H54 (cell line): ENCODE data around the gene BICDL1.
A peak's percentile ranks its signal among the peaks of the same experiment; 100 is the strongest.

Experiments used
- DNase-seq: peaks from one replicate; pipeline ENCODE4 v3.0.0; 2011; ENCODE audit warnings: low spot score, mixed read lengths; ENCODE audit not compliant: insufficient read length
- FAIRE-seq: peaks from 3 replicates; lab custom pipeline; 2011; peaks lifted over from hg19 to GRCh38; lab: Jason Lieb, UNC
- POLR2A ChIP-seq: IDR thresholded peaks from 2 replicates; pipeline ENCODE4 v1.6.1; 2011; ENCODE audit warnings: low read depth, mild to moderate bottlenecking, low read length

BICDL1 gene

GRCh38 chr12:120054293-120054692 is 65.3 kb downstream of the BICDL1 start:
- DNase-seq (no peak), FAIRE-seq (no peak)
- no peak for TF ChIP-seq POLR2A

GRCh38 chr12:120055231-120056000 is 66.4 kb downstream of the BICDL1 start:
- FAIRE-seq (peak; percentile 72), DNase-seq (no peak)
- TF ChIP-seq POLR2A = no peak

DNA sequence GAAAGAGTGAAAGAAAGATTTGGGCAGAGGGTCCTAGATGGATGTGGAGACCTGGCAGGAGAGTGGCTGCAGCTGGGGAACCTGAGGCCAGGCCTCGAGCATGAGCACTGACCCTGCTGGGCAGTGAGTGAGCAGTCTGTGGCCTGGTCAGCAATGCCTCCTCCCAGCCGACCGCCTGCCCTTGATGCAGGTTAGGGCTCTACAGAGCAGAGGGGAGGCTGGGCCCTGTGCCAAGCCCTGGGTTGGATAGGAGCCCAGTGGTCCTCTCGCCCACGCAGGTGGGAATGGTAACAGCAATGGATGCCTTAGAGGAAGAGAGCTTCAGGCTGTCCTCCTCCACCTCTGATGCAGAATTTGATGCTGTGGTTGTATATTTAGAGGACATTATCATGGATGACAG is 67.7 kb downstream of the BICDL1 start:
- DNase-seq (no peak), FAIRE-seq (no peak)
- no peak for TF ChIP-seq POLR2A

- no peak for TF ChIP-seq POLR2A
- no peak for DNase-seq
- no peak for FAIRE-seq
Observed at GRCh38 chr12:120060196-120060595, 71.2 kb downstream of the BICDL1 start.

DNA sequence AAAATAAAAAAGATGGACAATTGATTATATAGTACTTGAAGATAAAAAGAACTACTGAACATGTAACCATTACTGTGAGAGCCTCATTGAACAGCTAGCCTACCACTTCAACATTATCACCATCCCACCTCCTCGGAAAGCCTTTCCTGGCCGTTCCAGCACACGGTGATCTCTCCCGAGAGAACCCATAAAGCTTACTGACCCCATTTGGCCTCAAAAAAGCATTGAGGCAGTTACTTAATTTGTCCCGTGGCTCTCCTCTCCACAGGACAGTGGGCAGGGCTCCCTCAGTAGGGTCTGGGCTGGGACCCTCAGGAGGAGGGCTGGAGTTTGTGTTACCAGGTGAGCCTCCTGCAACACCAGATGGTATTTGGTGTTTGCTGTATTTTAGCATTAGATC is 71.7 kb downstream of the BICDL1 start:
- no peak for FAIRE-seq
- no peak for DNase-seq
- TF ChIP-seq POLR2A = no peak

DNA sequence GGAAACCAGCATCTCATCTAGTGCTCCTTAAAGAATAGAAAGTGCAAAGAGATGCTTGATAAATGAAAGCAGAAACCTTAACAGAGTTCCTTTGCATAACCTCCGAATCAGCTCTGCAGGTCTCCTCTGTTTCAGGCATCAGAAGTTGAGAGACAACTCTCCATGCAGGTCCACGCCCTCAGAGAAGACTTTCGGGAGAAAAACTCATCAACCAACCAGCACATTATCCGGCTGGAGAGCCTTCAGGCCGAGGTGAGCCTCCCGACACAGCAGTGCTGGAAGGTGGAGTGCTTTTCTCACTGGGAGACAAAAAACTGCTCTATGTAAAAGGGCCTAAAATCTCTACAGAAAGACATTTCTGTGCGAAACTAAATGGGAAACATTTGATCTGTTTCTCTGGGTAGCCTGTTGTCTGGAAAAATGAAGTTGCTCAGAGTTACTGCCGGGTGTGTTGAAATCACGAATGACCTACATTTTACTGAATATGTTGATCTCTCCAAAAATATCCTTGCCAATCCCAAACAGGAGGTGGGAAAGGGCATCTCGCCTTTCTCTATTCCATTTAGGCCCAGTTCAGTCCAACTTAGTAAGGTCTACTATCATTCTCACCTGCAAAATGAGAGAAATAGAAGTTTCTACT is 72.7 kb downstream of the BICDL1 start:
- no peak for FAIRE-seq
- no peak for TF ChIP-seq POLR2A
- DNase-seq = no peak

DNA sequence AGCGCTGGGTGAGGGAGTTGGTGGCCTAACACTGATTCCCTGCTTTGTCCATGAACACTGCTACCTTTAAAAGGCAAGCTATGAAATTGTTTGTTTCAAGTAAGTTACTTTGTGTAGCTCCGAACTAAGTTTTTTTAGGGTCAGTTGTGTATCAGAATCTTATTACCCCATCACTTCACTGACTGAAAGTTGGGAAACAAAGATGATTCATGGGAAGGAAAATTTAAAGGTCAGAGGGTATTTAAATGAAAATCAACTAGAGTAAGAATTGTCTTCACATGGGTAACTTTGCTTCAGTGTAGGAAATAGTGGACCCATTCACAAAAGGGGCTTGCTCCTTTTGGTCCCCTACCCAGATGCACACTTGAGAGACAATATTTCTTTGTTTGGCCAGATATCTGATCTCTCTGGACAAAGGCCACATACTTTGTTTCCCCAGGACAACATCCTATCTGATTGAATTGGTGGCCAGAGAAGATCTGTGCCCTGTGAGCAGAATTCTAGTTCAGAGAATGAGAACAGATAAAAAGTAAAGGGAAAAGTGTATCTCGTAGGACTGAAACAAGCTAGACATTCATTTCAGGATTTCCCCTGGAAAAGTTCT is 74.0 kb downstream of the BICDL1 start:
- FAIRE-seq (no peak), DNase-seq (no peak)
- no peak for TF ChIP-seq POLR2A

- DNase-seq (no peak), FAIRE-seq (no peak)
- TF ChIP-seq POLR2A = no peak
Observed at GRCh38 chr12:120064054-120064940, 75.3 kb downstream of the BICDL1 start.

GRCh38 chr12:120065472-120065871 is 76.4 kb downstream of the BICDL1 start:
- FAIRE-seq (no peak), DNase-seq (no peak)
- TF ChIP-seq POLR2A = no peak

DNA sequence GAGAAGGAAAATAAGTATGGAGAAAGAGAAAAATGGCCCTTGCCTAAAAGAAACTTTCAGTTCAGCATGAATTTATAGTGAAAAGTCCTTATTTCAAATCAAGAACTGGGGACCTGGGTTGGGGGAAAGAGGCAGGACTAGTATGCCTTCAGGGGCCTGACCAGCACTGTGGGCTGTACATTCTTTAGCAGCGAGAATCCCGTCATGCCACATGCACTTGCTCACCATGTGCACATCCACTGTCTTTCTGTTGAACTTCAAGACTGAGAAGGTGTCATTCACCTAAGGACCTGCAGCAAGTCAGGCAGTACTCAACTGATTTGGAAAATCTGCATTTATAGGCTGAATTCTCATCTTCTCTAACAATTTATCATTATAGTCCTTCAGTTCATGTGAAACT is 77.3 kb downstream of the BICDL1 start:
- no peak for FAIRE-seq
- no peak for TF ChIP-seq POLR2A

GRCh38 chr12:120067084-120067869 is 78.2 kb downstream of the BICDL1 start:
- TF ChIP-seq POLR2A = no peak
- DNase-seq (no peak), FAIRE-seq (no peak)

More for the DNA sequence above, 77.3 kb downstream of the BICDL1 start:
- DNase-seq = no peak

- FAIRE-seq (no peak), DNase-seq (no peak)
- TF ChIP-seq POLR2A = no peak
Observed at GRCh38 chr12:120067901-120068300, 78.9 kb downstream of the BICDL1 start.

DNA sequence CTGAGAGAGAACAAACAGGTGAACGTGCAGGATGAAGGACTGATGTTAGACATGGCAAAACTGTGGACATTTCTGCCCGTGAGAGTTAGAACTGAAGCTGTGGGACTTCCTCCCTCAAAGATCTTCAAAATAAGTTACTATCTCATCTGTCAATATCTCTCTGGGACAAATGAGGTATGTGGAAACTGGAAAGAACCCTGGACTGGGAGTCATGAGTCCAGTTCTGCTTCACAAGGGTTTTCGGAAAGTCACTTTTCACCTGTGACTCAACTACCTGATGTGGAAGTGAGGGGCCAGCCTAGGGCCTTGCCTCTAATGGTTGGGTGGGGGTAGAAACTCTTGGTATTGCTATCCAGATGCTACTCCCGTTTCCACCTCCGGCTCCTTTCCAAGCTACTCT is 80.2 kb downstream of the BICDL1 start:
- FAIRE-seq (no peak), DNase-seq (no peak)
- TF ChIP-seq POLR2A = no peak

DNA sequence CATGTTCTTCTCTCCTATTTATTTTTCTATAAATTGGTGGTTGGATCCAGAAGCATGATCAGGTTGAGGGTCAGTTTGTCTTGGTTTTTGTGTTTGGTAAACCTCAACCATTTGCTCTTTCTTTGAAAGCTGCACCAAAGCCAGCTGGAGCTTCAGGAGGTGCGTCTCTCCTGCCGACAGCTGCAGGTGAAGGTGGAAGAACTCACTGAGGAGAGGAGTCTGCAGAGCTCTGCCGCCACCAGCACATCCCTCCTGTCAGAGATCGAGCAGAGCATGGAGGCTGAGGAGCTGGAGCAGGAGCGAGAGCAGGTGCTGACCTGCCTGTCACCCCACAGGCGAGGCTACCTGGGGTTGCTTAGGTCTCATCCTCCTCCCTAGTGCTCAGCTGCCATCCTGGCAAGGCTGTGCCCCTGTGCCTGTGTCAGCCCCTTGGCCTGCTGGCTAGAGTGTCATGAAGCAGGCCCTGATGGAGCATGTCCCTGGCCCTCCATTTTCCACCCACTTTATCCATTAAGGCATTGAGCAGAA is 82.5 kb downstream of the BICDL1 start:
- no peak for TF ChIP-seq POLR2A
- FAIRE-seq (no peak), DNase-seq (no peak)
